LNCaP clone FGC (cell line): ENCODE results near the gene GPR15LG.

ENCODE experiments used
- DNase-seq: peaks from one replicate; pipeline ENCODE4 v3.0.0-alpha.2; 2011; ENCODE audit warnings: low read depth
- H3K4me3 ChIP-seq: 2 replicates; pipeline ENCODE4 v1.5.1; 2011; ENCODE audit warnings: mild to moderate bottlenecking, low read depth, low read length, control low read depth
- CTCF ChIP-seq: IDR thresholded peaks from 2 replicates; pipeline ENCODE4 v1.5.1; 2012; ENCODE audit warnings: mild to moderate bottlenecking; ENCODE audit not compliant: control insufficient read depth, insufficient read depth; ENCODE audit errors: extremely low read depth

GPR15LG gene

GRCh38 chr10:84226616-84227015, 53.0 kb downstream of the GPR15LG start:
- no peak for TF ChIP-seq CTCF

GRCh38 chr10:84227810-84228209, 54.2 kb downstream of the GPR15LG start:
- TF ChIP-seq CTCF: no peak
- DNase-seq: no peak
- H3K4me3 ChIP-seq: no peak overlapping the region

More at GRCh38 chr10:84226616-84227015, 53.0 kb downstream of the GPR15LG start:
- DNase-seq: no peak
- H3K4me3 ChIP-seq: no peak overlapping the region

- DNase-seq: no peak
- no peak overlapping the region for H3K4me3 ChIP-seq
- TF ChIP-seq CTCF: no peak
Observed at GRCh38 chr10:84230359-84230758, 56.8 kb downstream of the GPR15LG start.

- no peak for TF ChIP-seq CTCF
- no peak overlapping the region for H3K4me3 ChIP-seq
- no peak for DNase-seq
Observed at GRCh38 chr10:84232376-84232775, 58.8 kb downstream of the GPR15LG start.

- H3K4me3 ChIP-seq: no peak overlapping the region
- no peak for TF ChIP-seq CTCF
- no peak for DNase-seq
Observed at GRCh38 chr10:84233940-84234339, 60.3 kb downstream of the GPR15LG start.

- no peak for DNase-seq
- no peak for TF ChIP-seq CTCF
- no peak overlapping the region for H3K4me3 ChIP-seq
Observed at GRCh38 chr10:84234479-84234878, 60.9 kb downstream of the GPR15LG start.
